ENCODE measurements around the gene GRIA2.
"Not testable (repeated sequence)": the region's sequence is repeated elsewhere in the genome, so short reads cannot be mapped to it uniquely, and the experiment has no call there.

Gene GRIA2

DNA sequence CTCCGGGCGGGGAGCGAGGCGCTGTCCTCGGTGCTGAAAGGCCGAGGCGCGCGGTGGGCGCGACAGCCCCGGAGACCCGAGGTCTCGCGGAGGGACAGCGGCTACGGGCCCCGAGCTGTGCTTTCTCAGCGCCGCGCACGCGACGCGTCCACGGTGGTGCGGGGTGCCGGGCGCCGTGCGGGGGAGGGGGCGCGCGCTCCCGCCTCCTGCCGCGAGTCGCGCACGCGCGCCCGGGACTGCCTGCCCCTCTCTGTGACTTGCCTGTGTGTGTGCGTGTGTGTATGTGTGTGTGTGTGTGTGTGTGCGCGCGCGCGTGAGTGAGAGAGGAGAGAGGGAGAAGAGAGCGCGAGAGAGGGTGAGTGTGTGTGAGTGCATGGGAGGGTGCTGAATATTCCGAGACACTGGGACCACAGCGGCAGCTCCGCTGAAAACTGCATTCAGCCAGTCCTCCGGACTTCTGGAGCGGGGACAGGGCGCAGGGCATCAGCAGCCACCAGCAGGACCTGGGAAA lies at the start of gene GRIA2:
Gene GRIA2 (plus strand): TSS at position 358 of the 511 bp plus-strand sequence. CDS start 315 bp downstream, outside the sequence.
- DNase-seq = no peak

DNA sequence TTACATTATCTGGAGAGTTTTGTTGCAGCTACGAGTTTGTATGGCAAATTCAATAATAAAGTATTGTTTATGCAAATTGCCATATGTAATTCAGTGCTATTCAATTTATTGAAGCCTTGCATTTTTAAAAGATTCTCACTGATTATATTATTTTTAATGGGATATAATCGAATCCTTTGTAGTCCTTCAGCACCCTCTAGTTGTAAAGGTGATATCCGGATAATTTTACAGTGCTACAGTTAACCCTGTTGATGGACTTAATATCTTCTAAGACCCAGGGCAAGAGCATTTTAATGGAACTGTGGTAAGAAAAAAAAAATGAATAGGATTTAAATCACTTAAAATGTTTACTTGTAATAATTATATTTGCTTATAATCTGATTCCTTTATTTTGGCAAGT lies 48.5 kb upstream of the GRIA2 start:
- DNase-seq = no peak

DNA sequence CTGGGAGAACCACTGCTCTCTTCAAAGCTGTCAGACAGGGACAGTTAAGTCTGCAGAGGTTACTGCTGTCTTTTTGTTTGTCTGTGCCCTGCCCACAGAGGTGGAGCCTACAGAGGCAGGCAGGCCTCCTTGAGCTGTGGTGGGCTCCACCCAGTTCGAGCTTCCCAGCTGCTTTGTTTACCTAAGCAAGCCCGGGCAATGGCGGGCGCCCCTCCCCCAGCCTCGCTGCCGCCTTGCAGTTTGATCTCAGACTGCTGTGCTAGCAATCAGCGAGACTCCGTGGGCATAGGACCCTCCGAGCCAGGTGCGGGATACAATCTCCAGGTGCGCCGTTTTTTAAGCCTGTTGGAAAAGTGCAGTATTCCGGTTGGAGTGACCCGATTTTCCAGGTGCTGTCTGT lies 40.3 kb upstream of the GRIA2 start:
- not testable (repeated sequence) for DNase-seq

DNA sequence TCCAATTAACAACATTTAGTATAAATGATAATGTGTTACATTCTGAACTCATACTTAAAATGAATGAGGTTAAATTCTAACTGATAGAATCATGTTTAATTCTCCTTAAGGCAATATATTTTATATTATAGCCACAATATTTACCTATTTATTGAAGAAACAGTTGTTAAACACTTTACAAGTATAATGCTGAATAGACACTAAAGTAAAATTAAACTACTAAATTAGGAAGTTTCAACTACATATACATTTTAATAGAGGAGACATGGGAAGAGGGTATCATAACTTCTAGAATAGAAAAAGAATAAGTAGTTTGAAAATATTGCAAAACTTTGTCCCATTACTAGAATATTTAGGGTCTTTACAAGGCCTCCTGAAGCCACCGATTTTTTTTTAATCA lies 36.2 kb upstream of the GRIA2 start:
- no peak for DNase-seq

DNA sequence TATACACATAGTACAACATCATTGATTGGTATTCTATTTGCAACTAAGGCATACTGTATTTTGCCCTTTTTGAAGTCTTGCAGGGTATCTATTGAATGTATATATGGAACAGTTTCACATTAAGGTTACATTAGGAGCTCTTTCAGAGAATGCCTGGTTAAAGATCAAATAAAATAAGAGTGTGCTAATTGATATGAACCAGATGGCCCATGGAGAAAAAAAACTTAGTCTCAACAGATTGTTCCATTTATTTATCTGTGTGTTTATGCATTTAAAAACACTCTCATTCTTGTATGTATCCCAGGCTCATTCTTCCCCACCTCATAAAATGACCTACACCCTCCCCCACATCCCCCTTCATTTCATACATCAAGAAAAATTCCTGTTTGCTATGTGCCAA lies 35.2 kb upstream of the GRIA2 start:
- no peak for DNase-seq

DNA sequence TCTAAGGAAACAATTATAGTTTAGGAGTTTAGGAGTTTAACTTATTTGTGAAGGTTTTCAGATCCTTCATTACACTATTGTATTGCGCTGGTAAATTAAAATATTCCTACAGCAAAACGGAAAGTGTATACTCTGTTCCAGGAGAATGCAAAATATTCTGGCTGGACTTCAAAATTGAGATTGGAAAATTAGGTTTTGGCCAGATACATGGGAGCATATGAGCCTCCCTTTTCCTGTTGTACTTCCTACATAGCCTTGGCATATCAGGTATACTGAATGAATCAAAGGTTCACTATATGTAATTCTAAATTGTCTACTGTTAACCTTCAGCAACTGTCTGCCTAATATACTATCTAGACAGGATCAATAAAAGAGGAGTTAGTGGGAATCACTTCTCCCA lies 25.2 kb upstream of the GRIA2 start:
- DNase-seq = no peak

DNA sequence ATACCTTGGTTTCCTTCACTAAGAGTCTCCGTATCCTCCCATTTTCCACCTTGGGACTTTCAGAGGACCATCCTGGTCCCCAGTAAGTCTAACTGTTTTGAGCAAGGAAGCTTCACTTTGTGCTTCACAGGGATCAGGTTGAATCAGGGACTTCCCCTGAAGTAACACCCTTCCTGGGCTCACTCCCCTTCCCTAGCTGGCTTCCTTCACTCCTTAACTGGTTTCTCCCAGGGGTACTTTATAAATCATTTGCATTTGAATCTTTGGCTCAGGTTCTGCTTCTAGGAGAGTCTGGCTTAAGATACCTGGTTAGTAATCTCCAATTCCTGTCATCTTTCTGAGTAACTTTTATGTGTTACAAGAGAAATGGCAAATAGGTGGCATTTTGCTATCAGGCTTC lies 24.5 kb upstream of the GRIA2 start:
- no peak for DNase-seq

DNA sequence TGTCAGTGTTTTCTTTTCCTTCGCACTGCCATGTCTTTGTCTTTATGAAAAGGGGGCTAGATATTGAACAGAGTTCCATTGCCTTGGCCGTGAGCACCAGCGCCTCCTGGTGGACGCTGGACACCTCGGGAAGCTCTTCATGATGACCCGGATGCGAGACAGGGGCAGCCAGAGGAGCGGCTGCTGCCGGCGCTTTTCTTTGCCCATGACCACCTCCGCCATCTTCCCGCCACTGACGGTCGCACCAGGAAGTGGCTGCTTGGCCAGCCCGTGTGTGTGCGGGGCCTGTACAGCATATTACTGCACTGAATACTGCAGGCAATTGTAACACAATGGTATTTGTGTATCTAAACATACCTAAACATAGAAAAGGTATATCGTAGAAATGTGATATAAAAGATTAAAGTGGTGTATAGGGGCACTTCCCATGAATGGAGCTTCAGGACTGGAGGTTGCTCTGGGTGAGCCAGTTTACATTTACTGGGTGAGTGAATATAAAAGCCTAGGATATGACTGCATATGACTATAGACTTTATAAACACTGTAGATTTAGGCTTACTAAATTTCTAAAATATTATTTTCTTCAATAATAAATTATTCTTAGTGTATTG lies 15.8 kb upstream of the GRIA2 start:
- DNase-seq = no peak

DNA sequence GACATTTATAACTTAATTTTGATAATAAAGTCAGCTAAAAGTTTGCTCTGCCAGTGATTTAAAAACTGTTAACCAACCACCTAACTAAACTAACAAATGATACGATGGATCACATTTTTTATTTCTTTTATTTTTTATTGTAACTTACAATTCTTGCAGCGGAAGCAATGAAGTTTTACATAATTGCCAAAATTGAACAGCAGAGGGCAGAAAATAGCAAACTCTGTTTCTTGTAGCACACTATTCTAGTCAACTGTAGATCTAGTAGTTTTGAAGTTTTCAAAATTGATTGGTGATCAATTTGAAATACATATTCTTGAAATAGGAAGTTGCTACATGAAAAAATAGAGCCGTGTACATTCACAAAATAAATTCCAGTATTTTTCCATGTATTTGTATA lies 2.8 kb upstream of the GRIA2 start:
- no peak for DNase-seq

DNA sequence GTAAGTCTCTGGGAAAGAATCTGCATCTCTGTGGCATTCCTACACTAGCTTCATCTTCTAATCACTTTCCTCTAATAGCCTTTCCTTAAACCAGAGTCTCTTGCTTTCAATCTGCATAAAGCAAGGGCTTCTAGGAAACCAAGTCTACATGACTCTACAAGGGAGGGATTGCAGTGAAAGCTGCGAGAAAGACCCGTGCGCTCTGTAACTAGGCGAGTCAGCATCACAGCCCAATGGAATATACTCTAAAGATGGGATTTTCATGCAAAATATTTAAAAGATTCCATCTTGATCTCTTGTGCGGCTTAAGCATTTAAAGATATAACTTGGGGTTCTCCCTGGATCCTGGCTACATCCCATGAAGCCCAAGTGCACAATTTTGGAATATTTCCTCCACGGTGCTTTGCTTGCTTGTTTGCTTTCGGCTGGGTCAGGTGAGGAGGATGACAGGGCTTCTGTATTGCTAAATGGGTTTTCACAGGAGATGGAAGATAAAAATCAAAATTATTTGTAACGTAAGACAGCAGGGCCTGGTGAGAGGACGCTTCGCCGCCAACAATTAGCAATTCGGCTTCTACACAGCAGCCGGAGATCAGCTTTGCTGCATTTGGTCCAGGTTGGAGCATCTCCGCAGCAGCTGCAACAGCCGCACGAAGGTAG lies 687 bp upstream of the GRIA2 start:
- no peak for DNase-seq

DNA sequence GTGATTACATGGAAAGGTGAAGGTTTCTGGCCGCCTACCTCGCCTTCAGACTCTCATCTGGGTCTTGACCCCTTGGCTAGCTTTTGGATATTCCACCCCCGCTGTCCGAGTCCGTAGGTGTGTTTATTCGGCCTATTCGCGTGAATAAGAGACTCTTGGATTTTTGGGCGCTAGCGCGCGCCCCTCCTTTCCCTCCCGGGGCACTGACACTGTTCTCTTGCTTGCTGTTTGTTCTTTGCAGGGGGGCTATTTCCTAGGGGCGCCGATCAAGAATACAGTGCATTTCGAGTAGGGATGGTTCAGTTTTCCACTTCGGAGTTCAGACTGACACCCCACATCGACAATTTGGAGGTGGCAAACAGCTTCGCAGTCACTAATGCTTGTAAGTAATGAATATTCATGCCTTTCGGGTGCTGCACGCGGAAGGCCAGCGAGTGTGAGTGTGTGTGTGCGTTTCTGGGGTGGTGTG lies 932 bp downstream of the GRIA2 start:
- no peak for DNase-seq

DNA sequence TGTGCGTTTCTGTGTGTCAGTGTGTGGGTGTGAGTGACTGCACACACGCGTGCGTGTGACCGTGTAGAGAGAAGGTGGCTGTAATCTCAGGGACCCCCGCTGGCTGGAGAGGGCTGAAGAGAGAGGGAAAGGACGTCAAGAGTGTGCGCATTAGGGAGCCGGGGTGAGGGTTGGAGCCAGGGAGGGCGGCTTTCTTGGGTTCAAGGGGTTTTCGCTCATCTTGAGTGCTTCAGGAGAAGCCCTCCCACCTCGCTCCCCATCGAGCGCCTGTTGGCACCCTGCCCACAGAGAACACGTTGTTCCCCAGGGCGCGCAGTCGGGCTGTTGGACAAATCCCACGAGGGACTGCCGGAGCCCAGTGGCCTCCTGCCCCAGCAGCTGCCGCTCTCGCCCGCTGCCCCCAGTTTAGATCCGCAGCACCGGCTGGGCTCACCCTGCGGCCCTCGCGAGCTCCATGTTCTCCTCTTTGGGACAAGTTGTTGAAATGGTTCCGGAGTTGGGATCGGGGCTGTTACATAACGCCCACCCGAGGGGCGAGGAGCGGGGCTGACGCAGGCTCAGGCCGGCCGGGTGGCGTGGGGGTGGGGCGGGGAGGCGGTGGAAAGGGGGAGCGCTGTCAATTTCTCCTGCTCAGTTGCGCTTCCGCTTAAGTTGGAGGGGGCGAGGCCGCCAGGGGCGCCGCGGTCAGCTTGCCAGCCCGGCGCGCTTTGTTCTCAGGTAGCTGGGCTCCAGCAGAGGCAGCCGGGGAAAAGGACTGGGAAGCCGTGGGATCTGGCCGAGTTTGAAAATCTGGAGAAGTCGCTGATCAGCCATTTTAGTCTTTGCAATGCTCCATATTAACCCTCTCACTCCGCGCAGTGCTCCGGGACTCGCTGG lies 1.6 kb downstream of the GRIA2 start:
- no peak for DNase-seq

DNA sequence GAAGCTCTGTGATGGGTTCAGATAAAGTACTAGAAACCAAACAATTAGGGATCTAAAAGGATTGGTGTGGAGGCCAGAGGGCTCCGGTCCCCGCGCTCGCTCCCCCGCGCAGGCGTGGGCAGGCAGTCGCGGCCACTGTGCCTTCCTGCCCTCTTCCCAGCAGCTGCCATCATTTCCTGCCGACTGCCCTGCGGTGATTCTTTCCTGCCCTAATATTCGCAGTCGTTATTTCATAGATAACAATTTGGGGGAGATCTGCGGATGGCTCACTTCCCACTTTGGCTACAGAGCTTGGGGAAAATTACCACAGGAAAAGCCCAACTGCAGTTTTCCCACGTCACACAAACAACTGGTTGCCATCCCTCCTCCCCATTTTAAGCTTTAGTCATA lies 2.2 kb downstream of the GRIA2 start:
- DNase-seq = no peak

DNA sequence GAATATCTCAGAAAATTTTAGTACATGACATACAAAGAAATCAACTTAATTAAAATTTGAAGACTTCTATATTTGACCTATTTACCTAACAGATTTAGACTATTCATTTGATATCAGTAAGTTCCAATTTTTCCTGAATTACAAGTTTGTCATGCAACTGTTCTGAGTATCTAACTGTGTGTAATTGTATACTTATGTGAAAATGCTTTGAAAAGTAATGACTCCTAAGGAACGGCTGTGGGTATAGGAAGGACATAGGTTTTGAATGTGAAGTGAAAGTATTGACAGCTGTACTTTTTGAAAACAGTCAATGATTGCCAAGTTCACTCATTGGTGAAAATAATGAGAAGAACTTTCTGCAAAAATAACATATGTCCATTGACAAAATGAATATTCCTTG lies 2.9 kb downstream of the GRIA2 start:
- no peak for DNase-seq

DNA sequence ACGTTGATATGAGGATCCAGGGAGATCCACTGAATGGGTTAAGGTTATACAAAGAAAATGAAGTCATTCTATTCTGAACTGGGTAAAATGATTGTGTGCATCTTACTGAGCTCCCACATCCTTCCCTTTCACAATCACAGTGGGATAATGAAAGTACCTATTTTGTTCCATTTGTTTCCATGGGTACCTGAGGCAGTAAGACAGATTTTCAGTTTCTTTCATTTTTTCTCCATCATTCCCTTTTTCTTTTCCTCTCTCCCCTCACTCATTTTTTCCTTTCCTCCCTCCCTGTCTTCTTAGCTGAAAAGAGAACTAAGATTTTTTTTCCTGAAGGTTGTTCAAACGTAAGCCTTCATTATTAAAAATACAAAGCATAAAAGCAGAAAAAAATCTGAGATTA lies 4.6 kb downstream of the GRIA2 start:
- DNase-seq = no peak

DNA sequence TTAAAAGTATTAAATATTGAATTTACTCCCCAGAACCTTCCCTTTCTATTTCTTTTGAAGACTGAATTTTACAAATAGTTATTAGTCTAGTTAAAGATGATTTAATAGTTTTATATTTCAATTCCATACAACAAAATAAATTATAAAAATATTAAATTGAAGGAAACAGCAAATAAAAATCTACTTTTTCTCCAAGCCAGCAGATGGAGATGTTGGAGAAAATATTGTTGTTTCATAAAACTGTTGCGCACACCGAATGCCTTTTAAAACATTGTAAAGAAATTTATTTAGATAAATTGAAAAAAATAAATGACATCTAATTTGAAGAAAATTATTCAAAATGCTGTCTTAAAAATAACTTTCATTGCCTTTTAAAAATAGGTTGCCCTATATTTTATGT lies 5.5 kb downstream of the GRIA2 start:
- DNase-seq = no peak

DNA sequence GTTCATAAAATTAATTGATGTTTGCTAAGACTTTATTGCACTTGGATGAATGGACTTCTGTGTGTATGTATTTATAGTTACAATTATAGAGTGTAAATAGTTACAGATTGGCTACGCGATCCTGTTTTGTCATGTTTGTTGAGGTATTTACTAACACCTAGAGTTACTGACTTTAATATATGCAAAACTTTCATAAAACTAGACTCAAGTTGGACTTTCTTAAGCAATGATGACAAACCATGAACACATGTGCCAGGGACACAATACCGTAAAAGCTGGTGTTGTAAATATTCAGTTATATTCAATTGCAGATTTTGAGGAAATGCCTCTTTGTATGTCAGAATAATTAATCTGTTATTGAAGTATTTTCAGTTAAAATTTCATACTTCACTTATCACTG lies 6.1 kb downstream of the GRIA2 start:
- no peak for DNase-seq

DNA sequence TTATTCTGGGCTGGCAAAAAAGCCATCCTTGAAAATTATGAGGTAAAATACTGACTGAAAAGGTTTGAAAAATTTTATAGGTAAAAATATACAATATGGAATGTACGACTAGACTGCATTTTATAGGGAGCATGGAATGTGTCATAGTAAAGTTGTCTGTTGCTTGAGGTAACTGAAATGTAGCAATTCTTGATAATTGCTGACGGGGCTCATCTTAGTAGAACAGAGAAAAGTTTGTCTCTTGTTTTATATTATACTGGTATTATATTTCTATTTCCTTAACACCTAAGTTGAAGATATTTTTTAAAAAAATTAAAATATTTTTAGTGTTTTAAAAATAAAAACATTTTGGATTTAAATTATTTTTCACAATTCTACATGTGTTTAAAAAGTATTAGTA lies 11.0 kb downstream of the GRIA2 start:
- DNase-seq = no peak

DNA sequence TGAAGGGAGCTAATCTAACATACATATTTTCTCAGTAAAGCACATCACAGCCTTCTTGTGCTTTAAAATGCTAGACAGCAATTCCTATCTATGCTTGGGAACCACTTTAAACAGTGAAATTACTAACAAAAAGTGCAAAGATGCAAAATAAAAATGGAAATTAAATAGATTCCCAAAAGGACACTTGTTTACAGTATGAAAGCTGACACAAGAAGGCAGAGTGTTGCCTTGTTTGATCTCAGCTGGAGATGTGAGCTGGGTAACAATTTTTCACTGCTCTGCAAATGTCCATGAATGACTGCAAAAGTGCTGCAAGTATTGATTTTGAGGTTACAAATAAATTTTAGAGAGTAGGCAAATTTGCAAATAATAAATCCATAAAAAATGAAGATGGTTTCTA lies 22.3 kb downstream of the GRIA2 start:
- no peak for DNase-seq

DNA sequence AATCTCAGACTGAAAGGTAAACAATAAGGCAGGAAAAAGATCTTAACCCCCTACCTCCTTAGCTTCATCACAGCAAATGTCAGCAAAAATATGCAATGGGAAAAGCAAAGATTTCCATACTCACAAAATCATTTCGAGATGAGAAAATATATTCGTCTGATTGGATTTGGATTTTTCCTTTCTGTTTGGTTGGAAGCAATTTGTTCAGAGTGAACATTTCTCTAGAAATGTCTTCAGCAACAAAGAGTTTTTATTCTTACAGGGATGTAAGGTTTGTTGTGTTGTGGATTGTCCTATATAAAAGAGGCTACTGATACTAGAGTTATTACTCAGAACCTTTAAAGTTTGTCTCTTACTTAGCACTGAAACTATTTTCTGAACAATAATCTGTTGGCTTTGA lies 23.8 kb downstream of the GRIA2 start:
- no peak for DNase-seq

DNA sequence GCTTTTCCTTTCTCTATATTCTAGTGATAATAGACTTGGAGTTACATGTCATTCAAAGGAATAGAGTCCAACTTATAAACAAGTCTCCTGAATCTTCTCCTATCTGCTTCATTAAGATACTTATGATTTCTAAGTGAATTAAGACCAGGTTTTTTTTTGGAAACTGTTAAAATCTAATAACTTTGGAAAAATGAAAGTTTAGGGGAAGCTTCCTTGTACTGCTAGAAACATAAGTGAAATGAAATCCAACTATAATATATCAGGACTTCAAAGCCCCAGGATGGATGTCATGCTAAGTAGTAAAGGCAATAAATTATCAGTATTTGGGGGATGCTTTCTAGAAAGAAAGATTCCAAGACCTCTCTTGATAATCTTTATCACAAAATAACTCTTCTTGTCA lies 24.8 kb downstream of the GRIA2 start:
- no peak for DNase-seq

DNA sequence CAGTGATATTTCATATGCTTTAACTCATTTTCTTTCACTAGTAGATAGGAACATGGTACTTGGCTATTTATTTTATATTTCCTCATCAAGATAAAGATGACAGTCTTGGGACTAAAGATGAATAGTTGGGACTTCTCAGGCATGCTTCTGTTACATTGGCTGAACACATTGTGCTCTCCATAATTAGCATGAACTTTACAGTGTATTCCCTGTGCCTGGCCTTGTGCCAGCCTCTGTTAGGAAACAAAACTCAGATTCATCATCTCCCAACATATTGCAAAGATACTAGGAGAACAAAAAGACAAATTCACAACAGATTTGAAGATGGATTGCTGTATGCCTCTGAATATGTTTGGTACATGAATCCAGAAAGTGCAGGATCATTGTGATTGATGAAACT lies 26.4 kb downstream of the GRIA2 start:
- DNase-seq = no peak

DNA sequence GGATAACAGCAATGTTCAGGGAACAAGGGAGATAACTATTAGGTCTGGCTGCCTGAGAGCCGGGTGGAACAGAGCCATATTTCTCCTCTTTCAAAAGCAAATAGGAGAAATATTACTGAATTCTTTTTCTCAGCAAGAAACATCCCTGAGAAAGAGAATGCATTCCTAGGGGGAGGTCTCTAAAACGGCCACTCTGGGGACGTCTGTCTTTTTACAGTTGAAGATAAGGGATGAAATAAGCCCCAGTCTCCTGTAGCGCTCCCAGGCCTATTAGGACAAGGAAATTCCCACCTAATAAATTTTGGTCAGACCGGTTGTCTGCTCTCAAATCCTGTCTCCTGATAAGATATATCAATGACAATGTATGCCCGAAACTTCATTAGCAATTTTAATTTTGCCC lies 37.6 kb downstream of the GRIA2 start:
- DNase-seq = not testable (repeated sequence)

DNA sequence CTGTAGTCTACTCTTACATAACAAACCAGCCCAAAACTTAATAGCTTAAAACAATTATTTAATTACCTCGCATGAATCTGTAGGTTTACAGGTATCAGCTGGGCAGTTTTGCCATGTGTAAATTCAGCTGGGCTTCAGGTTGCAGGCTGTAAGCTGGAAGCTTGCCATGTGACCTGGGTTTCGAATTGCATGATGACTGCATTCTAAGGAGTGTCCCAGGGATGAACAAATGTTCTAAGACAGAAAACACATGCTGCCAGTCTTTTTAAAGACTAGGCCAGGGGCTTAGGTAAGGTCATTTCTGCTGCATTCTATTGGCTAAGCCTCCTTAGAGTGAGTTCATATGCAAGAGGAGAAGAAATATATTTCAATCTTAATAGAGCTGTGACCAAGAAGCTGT lies 44.8 kb downstream of the GRIA2 start:
- DNase-seq = no peak
